HepG2 (cell line): ENCODE measurements around the gene KRTAP5-6. TPM values are rescaled to one million over a fixed set of nuclear protein-coding genes. Genes with fewer than 3 reads are reported as not detected.

Experiments used
- ATAC-seq: fragments of 200-7000 bp; cut with Tn5 transposase; 3 replicates; pipeline ENCODE4 v1.9.1; 2020; ENCODE audit warnings: mild to moderate bottlenecking, moderate library complexity
- BruUV-seq: library from RNA; stranded (reverse); fragments of 400-500 nt; replicated peaks from 2 replicates; lab custom pipeline; 2021; lab: Mats Ljungman, UMichigan
- CTCF ChIA-PET: fragments of 300-600 bp; formaldehyde crosslinking; extraction: SDS; loops from one replicate; lab custom pipeline; 2021; ENCODE audit warnings: low total read pairs, inconsistent platforms, low intra/inter-chr PET ratio; lab: Yijun Ruan, JAX
- POLR2A ChIA-PET: fragments of 350-600 bp; sonication (Branson Sonifier 250); formaldehyde crosslinking; loops from one replicate; lab custom pipeline; 2020; ENCODE audit warnings: antibody characterized with exemption, inconsistent platforms; lab: Yijun Ruan, JAX
- DNase-seq: peaks from one replicate; pipeline ENCODE4 v3.0.0-alpha.2; 2015; ENCODE audit warnings: low spot score
- FAIRE-seq: peaks from 3 replicates; lab custom pipeline; 2011; peaks lifted over from hg19 to GRCh38; lab: Jason Lieb, UNC
- H2AFZ ChIP-seq: one replicate; pipeline ENCODE4 v1.6.1; 2011; ENCODE audit warnings: low read length, inconsistent platforms
- H3K27ac ChIP-seq: fragments of 300-600 bp; 3 replicates; pipeline ENCODE4 v1.8.0; 2011; ENCODE audit warnings: mixed run types, mild to moderate bottlenecking, mixed read lengths, low read length, inconsistent platforms; ENCODE audit not compliant: insufficient read depth; ENCODE audit errors: extremely low read length
- H3K27me3 ChIP-seq, 2 experiments: fragments of 200-600 bp in 1 of 2; 2 replicates in 1 of 2; 3 replicates in 1 of 2; pipeline versions ENCODE4 v1.6.0 to v1.8.0; 2011; ENCODE audit warnings: low read length in 2 of 2, mild to moderate bottlenecking in 2 of 2, moderate library complexity in 2 of 2, inconsistent platforms in 1 of 2; ENCODE audit not compliant: insufficient read depth in 2 of 2, control insufficient read depth in 1 of 2
- H3K36me3 ChIP-seq, 2 experiments: fragments of 200-600 bp in 1 of 2; replicated peaks in 1 of 2; 2 replicates in 1 of 2; 3 replicates in 1 of 2; pipeline versions ENCODE4 v1.5.1 to v1.8.0; 2011; ENCODE audit warnings: low read length in 2 of 2, inconsistent platforms in 1 of 2; ENCODE audit not compliant: insufficient read depth in 2 of 2, control insufficient read depth in 1 of 2
- H3K4me1 ChIP-seq: 2 replicates; pipeline ENCODE4 v1.5.1; 2012; ENCODE audit warnings: low read length, inconsistent platforms; ENCODE audit not compliant: insufficient read depth
- H3K4me2 ChIP-seq: 2 replicates; pipeline ENCODE4 v1.6.0; 2011; ENCODE audit warnings: low read depth, low read length, inconsistent platforms
- H3K4me3 ChIP-seq, 3 experiments: fragments of 200-600 bp in 1 of 3; sonication (generic), shearing (Covaris generic) in 1 of 3; replicated peaks in 1 of 3; 2 replicates each; pipeline ENCODE4 v1.5.1; 2011 to 2016; ENCODE audit warnings: low read length in 3 of 3, inconsistent platforms in 2 of 3, low read depth in 2 of 3, mild to moderate bottlenecking in 2 of 3, control low read depth in 1 of 3, mixed read lengths in 1 of 3; ENCODE audit not compliant: insufficient read depth in 1 of 3
- H3K79me2 ChIP-seq: one replicate; pipeline ENCODE4 v1.6.1; 2011; ENCODE audit warnings: low read length, inconsistent platforms; ENCODE audit not compliant: insufficient read depth
- H3K9ac ChIP-seq: 2 replicates; pipeline ENCODE4 v1.6.0; 2011; ENCODE audit warnings: mild to moderate bottlenecking, low read depth, low read length, inconsistent platforms; ENCODE audit not compliant: insufficient read depth
- H3K9me3 ChIP-seq: 2 replicates; pipeline ENCODE4 v1.5.1; 2012; ENCODE audit warnings: mild to moderate bottlenecking, low read length
- H4K20me1 ChIP-seq: 2 replicates; pipeline ENCODE4 v1.6.0; 2011; ENCODE audit warnings: inconsistent platforms, mild to moderate bottlenecking, low read length, moderate library complexity; ENCODE audit not compliant: insufficient read depth
- DR1 ChIP-seq: sonication (generic); formaldehyde crosslinking; IDR thresholded peaks from 2 replicates; pipeline ENCODE4 v1.8.0; 2021; ENCODE audit warnings: mild to moderate bottlenecking, missing genetic modification reagents, inconsistent platforms
- FOSL1 ChIP-seq: sonication (generic); formaldehyde crosslinking; IDR thresholded peaks from 2 replicates; pipeline ENCODE4 v1.9.0; 2021; ENCODE audit warnings: missing genetic modification reagents, borderline replicate concordance
- KDM6A ChIP-seq: IDR thresholded peaks from 2 replicates; pipeline ENCODE4 v1.6.1; 2016; ENCODE audit warnings: low read depth
- MAF1 ChIP-seq: sonication (generic); formaldehyde crosslinking; IDR thresholded peaks from 2 replicates; pipeline ENCODE4 v1.5.0; 2020; ENCODE audit warnings: missing genetic modification reagents, borderline replicate concordance
- MXI1 ChIP-seq: IDR thresholded peaks from 3 replicates; pipeline ENCODE4 v1.6.1; 2012; ENCODE audit warnings: low read depth, low read length, inconsistent platforms, borderline replicate concordance
- NR0B2 ChIP-seq: sonication (generic); formaldehyde crosslinking; IDR thresholded peaks from 2 replicates; pipeline ENCODE4 v1.4.0; 2020; ENCODE audit warnings: mild to moderate bottlenecking, missing genetic modification reagents
- SMAD9 ChIP-seq: sonication (generic); formaldehyde crosslinking; IDR thresholded peaks from 2 replicates; pipeline ENCODE4 v1.5.1; 2020; ENCODE audit warnings: mild to moderate bottlenecking, missing genetic modification reagents
- SRSF4 ChIP-seq: fragments of 200-400 bp; formaldehyde crosslinking; IDR thresholded peaks from one replicate; pipeline ENCODE4 v1.6.1; 2018; ENCODE audit warnings: mild to moderate bottlenecking, low read depth, low read length, moderate library complexity; ENCODE audit not compliant: poor library complexity, severe bottlenecking
- SUZ12 ChIP-seq: fragments of 150-350 bp; IDR thresholded peaks from 2 replicates; pipeline ENCODE4 v1.6.1; 2014; ENCODE audit warnings: low read depth, low read length
- TOPORS ChIP-seq: sonication (generic); formaldehyde crosslinking; IDR thresholded peaks from 2 replicates; pipeline ENCODE4 v1.8.0; 2023; ENCODE audit warnings: mild to moderate bottlenecking, missing genetic modification reagents
- ZNF136 ChIP-seq: sonication (generic); formaldehyde crosslinking; IDR thresholded peaks from 2 replicates; pipeline ENCODE4 v1.8.1; 2022; ENCODE audit warnings: low read depth, mild to moderate bottlenecking, moderate library complexity, missing genetic modification reagents
- ZNF282 ChIP-seq: fragments of 450-650 bp; IDR thresholded peaks from 2 replicates; pipeline ENCODE4 v1.6.1; 2018; ENCODE audit not compliant: partially characterized antibody
- ZNF34 ChIP-seq: sonication (generic); formaldehyde crosslinking; IDR thresholded peaks from 2 replicates; pipeline ENCODE4 v1.4.0; 2020; ENCODE audit warnings: mild to moderate bottlenecking, missing genetic modification reagents, borderline replicate concordance
- WGBS: methylation state at CpG from one replicate; pipeline ENCODE4 v1.1.6; 2017; ENCODE audit warnings: low lambda C conversion rate; 5-methylcytosine and 5-hydroxymethylcytosine counted together
- in situ Hi-C: cut with HindIII; loops from 2 replicates; pipeline ENCODE4 v1.10.0; 2017; ENCODE audit warnings: low pct_unique_long_range_greater_than_20kb; ENCODE audit not compliant: extremely low pct_ligation_motif_present
- intact Hi-C: fragments of 100-400 bp; cut with micrococcal nuclease; formaldehyde crosslinking; loops from one replicate; pipeline ENCODE4 v1.10.0; 2022; ENCODE audit not compliant: unreplicated experiment
- polyA plus RNA-seq, 8 experiments: library from polyadenylated mRNA; depleted of rRNA in 3 of 8; stranded (reverse) in 7 of 8; unstranded in 1 of 8; fragments of >200 nt; fragmentation: Illumina TruSeq in 4 of 8; extraction: Trizol in 4 of 8; gene quantifications; 2 replicates each; pipeline versions ENCODE4 v1.2.1 to v1.2.3, GENCODE V29; 2011 to 2016; ENCODE audit warnings: low read depth in 4 of 8, missing spikeins in 1 of 8, mixed read lengths in 1 of 8; ENCODE audit not compliant: insufficient read depth in 1 of 8
- total RNA-seq, 5 experiments: library from RNA; depleted of rRNA; stranded (reverse); fragments of >200 nt; fragmentation: Illumina TruSeq; extraction: Trizol; gene quantifications; 2 replicates each; pipeline ENCODE4 v1.2.3, GENCODE V29; 2016; ENCODE audit warnings: low read depth in 1 of 5
- TF ChIP-seq, protein P1 (sequence below): IDR thresholded peaks from 2 replicates; pipeline ENCODE4 v1.6.1; 2016; ENCODE audit warnings: missing biosample characterization, missing genetic modification reagents, low read depth

KRTAP5-6 gene
- total and polyA plus RNA-seq, 2 of the 13 experiments (the other 11 are each of a cell fraction or from before 2014, with no cell fraction given) = not detected

- Histone ChIP-seq H3K9me3 (peaks cover 13% of the 10 kb centered on the region), H3K27me3 (peaks cover 0 to 75% of the 10 kb centered on the region in 2 experiments; a peak in 4 of 5 replicates), H3K9ac (no peak overlapping the region), H3K4me2 (no peak overlapping the region), H3K27ac (no peak overlapping the region), H3K4me3 (no peak overlapping the region), H3K79me2 (no peaks in the 10 kb centered on the region), H3K36me3 (no peaks in the 10 kb centered on the region), H4K20me1 (no peaks in the 10 kb centered on the region), H3K4me1 (no peaks in the 10 kb centered on the region), H2AFZ (no peak overlapping the region)
- ChIA-PET CTCF (no interaction called here), POLR2A (no interaction called here)
- no TSS peak for BruUV-seq
- intact Hi-C loops = no loop called here
- DNase-seq = no peak
- WGBS = 19% methylated on average over 7 of the region's 13 CpGs
- TF ChIP-seq NR0B2 (no peak), SRSF4 (no peak), SMAD9 (CRISPR knock-in tag) (no peak), SUZ12 (no peak), ZNF282 (no peak), FOSL1 (CRISPR knock-in tag) (no peak), ZNF136 (CRISPR knock-in tag) (no peak), MXI1 (no peak), ZNF34 (CRISPR knock-in tag) (no peak), MAF1 (CRISPR knock-in tag) (no peak), TOPORS (CRISPR knock-in tag) (no peak), KDM6A (CRISPR knock-in tag) (no peak), DR1 (no peak)
- TF ChIP-seq, protein P1, sequence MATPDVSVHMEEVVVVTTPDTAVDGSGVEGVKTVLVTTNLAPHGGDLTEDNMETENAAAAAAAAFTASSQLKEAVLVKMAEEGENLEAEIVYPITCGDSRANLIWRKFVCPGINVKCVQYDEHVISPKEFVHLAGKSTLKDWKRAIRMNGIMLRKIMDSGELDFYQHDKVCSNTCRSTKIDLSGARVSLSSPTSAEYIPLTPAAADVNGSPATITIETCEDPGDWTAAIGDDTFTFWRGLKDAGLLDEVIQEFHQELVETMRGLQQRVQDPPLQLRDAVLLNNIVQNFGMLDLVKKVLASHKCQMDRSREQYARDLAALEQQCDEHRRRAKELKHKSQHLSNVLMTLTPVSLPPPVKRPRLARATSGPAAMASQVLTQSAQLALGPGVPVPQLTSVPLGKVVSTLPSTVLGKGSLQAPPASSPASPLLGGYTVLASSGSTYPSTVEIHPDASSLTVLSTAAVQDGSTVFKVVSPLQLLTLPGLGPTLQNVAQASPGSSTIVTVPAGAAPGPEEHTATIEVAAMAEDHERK (CRISPR knock-in tag) = no peak
- in situ Hi-C loops = no loop called here
- FAIRE-seq = no peak
- peak; percentile 24; the same call in 1 of the 3 replicates for ATAC-seq
Measured at GRCh38 chr11:1732418-1733008, 35.5 kb downstream of the KRTAP5-6 start.
